HFF-Myc (cell line): ENCODE results near the gene CELF1.

Experiments
- DNase-seq: peaks from one replicate; pipeline ENCODE4 v3.0.0-alpha.2; 2011; ENCODE audit warnings: low read depth; ENCODE audit errors: extremely low read depth
- H3K4me3 ChIP-seq: replicated peaks from 2 replicates; pipeline ENCODE4 v1.5.1; 2011; ENCODE audit warnings: low read depth, mild to moderate bottlenecking, control low read depth, low read length
- TF ChIP-seq, protein P1 (sequence below): IDR thresholded peaks from 2 replicates; pipeline ENCODE4 v1.5.1; 2012; ENCODE audit warnings: mild to moderate bottlenecking, low read depth, low read length, control low read depth; ENCODE audit errors: missing control alignments

The CELF1 gene

DNA sequence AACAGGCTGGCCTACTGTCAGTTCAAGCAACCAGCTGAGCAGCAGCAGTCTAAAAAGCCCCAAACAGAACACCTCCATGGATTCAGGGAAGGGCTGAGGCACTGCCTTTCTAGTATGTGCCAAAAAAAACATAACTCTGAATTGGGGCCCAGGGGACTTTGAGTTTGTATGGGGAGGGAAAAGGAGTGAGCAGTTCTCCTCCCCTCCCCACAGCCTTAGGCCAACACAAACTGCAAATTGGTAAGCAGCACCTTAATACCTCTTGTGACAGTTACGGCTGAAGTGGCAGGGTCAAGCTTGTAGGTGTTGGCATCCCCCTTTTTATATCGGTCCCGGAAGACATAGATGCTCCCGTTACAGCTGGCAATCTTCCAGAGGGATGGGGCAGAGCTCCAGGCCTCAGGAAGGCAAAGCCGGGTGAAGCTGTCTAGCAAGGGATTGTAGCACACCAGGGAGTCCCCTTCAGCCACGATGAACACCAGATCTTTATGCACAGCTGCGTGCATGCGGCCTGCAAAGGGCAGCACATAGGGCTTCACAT, 19.9 kb upstream of the CELF1 start:
- H3K4me3 ChIP-seq: no peak overlapping the region
- DNase-seq: no peak
- TF ChIP-seq, protein P1, sequence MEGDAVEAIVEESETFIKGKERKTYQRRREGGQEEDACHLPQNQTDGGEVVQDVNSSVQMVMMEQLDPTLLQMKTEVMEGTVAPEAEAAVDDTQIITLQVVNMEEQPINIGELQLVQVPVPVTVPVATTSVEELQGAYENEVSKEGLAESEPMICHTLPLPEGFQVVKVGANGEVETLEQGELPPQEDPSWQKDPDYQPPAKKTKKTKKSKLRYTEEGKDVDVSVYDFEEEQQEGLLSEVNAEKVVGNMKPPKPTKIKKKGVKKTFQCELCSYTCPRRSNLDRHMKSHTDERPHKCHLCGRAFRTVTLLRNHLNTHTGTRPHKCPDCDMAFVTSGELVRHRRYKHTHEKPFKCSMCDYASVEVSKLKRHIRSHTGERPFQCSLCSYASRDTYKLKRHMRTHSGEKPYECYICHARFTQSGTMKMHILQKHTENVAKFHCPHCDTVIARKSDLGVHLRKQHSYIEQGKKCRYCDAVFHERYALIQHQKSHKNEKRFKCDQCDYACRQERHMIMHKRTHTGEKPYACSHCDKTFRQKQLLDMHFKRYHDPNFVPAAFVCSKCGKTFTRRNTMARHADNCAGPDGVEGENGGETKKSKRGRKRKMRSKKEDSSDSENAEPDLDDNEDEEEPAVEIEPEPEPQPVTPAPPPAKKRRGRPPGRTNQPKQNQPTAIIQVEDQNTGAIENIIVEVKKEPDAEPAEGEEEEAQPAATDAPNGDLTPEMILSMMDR: no peak

DNA sequence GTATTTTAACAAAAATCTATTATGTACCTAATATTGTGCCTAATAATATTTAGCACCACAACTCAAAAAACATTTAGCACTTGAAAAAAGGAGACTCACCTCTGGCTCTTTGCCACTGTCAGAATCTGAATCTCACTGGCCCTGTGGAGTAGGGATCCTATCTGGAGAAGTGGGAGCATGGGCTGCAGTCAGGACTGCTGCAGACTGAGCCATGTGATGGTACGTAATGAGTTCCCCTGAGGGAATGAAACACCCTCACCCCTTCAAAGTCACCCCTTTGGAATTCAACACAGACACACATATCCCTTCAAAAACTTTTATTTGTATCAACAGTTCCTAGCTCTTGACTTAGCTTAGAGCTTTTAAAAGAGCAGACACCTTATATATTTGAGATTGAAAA, 19.0 kb upstream of the CELF1 start:
- H3K4me3 ChIP-seq: no peak overlapping the region
- TF ChIP-seq, protein P1: no peak
- no peak for DNase-seq

DNA sequence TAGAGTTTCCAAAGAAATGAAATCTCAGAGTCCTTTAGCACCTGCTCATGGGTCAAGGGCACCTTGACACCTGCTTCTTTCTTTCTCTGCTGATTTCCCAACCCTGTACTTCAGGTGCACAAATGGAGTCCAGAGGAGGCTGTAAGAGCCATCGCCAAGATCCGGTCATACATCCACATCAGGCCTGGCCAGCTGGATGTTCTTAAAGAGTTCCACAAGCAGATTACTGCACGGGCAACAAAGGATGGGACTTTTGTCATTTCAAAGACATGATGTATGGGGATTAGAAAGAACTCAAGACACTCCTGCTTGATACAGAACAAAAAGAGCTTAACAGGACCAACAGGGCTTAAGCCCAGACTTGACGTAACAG, 18.4 kb upstream of the CELF1 start:
- no peak overlapping the region for H3K4me3 ChIP-seq
- TF ChIP-seq, protein P1: no peak
- DNase-seq: no peak

DNA sequence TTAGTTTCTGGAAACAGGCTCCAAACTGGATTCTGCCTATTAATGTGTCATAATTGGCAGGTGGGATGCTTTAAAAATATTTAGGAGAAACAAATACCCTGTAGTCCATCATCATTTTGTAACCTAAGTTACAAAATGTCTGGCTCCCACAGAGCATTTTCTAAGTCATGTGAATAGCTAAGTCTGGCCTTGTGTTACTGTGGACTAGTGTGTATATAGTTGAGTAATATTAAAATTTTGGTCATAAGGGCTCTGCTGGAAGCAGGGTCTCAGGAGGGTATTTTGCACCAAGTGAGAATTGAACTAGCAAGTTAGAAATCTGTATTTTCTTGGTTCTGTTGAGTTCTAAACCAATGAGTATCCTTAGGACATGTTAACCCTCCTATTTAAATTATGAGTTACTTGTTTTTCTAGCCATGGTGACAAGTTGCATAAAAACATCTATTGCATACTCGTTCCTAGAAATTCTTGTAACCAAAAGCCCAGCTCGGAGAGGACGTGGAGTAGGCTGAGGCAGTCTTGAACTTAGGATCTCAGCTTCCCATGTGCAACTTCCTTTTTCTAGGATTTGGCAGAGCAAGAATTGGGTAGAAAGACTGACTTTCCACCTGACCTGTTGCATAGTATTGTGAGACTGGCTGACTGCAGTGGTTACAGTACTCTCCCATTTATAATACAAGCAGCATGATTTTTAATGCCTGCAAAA, 17.9 kb upstream of the CELF1 start:
- TF ChIP-seq, protein P1: no peak
- H3K4me3 ChIP-seq: no peak overlapping the region
- no peak for DNase-seq

DNA sequence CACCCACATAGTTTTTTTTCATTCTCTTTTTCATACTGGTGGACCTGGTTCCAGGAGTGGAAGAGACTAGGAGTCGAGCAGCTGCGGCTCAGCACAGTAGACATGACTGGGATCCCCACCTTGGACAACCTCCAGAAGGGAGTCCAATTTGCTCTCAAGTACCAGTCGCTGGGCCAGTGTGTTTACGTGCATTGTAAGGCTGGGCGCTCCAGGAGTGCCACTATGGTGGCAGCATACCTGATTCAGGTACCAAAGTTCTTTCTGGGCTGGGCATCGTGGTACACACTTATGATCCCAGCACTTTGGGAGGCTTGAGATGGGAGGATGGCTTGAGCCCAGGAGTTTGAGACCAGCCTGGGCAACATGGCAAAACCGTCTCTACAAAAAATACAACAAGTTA, 16.7 kb upstream of the CELF1 start:
- DNase-seq: no peak
- H3K4me3 ChIP-seq: no peak overlapping the region
- TF ChIP-seq, protein P1: no peak

DNA sequence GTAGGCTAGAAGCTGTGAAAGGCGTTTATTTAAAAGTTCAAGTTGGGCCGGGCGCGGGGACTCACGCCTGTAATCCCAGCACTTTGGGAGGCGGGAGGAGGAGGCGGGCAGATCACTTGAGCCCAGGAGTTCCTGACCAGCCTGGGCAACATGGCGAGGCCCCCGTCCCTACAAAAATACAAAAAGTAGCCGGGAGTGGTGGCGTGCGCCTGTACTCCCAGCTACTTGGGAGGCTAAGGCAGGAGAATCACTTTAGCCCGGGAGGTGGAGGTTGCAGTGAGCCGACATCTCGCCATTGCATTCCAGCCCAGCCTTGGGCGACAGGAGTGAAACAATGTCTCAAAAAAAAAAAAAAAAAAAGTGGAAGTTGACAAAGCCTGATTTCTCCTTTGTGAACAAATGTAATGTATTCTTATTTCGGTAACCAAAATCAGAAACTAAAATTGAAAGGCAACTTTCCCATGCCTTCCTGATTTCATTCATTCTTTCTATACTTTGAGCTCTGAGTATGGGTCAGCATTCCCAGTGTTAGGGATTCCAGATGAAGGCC, 13.3 kb upstream of the CELF1 start:
- TF ChIP-seq, protein P1: no peak
- no peak for DNase-seq

More for the DNA sequence above, 13.3 kb upstream of the CELF1 start:
- peak overlapping the region; percentile 95 for H3K4me3 ChIP-seq
